Stimulated activated CD4-positive, alpha-beta T cell treated with anti-CD3 and anti-CD28 coated beads, Interleukin-15, amount 100 ng/mL, for 48 hours (primary cell): ENCODE measurements around the gene RTP5.
A peak's percentile ranks its signal among the peaks of the same experiment; 100 is the strongest.

Experiments
- DNase-seq, 2 donors: peaks; one replicate each; pipeline ENCODE4 v3.0.0-alpha.2; 2020; ENCODE audit warnings: low read depth in 2 of 2

RTP5 gene

GRCh38 chr2:241843321-241844065, 26.0 kb upstream of the RTP5 start:
- no peak for DNase-seq

GRCh38 chr2:241844066-241844728, 25.3 kb upstream of the RTP5 start:
- peak; percentile 78 to 84 for DNase-seq

DNA sequence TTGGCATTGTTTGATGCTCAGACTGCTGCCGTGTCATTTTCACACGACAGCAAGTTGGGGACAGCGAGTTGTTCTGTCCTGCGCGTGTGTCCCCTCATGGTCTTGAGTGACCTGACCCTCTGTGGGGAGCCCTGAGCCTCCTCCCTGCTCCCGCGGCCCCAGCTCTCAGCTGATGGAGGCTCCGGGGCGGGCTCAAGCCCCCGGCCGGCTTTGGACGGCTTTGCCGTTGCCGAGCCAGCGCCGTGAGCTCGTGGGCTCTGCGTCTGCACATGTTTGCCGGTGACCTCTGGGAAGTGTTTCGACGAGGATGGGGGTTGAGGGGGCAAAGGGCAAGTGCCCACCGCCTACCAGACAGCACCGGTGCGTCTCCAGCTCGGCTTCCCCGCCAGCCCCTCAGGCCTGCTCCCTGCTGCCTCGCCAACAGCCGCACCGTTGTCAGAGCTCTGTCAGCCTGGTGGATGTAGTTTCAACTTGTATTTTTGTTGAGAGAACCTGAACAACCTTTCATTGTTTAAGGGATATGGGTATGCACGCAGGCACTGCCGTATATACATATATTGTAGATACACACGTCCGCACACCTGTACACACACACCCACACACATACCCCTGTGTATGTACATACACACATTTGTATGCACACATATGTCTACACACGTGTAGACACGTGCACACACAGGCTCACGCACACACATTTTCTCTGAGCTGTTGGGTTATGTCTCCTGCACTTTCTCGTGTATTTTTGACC, 24.5 kb upstream of the RTP5 start:
- no peak for DNase-seq

DNA sequence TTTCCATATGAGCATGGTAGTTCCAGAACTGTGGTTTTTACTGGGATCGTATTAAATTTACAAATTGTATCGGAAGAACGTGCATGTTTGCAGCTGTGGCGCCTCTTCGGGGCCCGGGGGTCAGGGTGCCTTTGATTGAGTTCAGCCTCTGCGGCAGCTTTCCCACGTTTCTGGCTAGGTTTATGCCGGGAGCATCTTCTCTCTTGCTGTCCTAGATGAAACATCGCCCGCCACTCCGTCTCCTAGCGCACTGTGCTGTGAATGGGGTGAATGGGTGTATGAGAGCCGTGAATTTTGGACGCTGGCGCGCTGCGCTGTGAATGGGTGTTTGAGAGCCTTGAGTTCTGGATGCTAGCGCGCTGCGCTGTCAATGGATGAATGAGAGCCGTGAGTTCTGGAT, 23.1 kb upstream of the RTP5 start:
- no peak for DNase-seq

GRCh38 chr2:241848761-241849615, 20.5 kb upstream of the RTP5 start:
- DNase-seq, result no peak

- DNase-seq, result no peak
Measured at GRCh38 chr2:241849616-241850543, 19.6 kb upstream of the RTP5 start.

- DNase-seq, result no peak
Measured at GRCh38 chr2:241850544-241851324, 18.8 kb upstream of the RTP5 start.

DNA sequence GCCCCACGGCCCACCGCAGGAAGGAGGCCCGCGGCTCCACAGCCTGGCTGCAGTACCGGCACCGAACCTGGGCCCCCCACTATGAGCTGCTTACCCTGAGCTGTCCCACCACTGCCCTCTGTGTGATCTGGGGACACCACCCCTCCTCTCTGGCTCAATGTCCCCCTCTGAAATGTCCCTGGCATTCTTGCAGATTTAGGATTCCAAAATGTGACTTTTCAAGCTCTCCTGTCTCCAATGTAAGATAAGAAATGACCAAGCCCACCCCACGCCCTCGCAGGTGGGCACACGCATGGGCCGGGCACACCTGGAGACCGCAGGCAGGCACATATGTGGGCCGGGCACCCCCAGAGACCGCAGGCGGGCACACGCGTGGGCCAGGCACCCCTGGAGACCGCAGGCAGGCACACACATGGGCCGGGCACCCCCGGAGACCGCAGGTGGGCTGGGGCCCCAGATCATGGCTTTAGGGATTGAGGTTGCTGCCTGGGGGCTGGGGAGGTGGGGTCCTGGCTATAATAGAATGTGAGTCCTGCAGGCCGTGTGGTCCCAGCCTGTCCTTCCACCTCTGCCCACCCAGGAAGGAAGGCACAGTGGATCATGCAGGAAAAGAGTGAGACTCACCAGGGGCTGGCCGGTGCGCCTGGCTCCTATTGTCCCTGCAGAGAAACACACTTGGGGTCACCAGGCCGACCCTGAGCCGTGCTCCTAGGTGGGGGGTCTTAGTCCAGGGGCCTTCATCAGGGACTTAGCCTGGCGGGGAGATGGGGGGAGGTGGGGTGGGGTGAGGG, 18.0 kb upstream of the RTP5 start:
- DNase-seq, result no peak

DNA sequence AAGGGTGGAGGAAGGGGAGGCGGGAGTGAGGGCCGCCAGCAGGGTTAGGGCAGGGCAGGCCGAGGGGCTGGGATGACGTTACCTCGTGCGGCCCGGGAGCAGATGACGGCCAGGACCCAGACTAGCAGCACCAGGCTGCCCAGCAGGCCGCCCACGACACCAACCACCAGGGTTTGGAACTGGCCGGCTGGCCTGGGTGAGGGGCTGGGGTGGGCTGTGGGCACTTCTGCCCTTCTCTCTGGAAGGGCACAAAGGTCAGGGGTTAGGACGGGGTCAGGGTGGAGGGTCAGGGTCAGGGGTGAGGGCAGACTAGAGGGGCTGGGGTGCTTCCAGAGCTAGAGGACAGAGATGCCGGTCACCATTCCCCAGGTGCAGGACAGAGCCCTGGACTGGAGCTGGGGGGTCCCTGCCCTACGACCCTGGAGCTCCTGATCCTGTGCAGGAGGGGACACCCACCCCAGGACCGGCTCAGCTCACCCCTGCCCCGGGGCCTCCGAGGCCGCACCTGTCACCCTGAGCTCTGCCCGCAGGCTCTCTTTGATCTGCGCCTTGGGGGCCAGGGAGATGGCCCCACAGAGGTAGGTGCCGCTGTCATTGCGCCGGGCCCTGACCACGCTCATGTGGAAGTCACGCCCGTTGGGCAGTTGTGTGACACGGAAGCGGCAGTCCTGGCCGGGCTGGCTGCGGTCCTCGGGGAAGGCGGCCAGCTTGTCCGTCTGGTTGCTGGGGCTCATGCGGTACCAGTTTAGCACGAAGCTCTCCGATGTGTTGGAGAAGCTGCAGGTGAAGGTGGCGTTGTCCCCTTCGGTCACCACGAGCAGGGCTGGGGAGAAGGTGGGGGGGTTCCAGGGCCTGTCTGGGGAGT, 17.2 kb upstream of the RTP5 start:
- DNase-seq, result no peak

DNA sequence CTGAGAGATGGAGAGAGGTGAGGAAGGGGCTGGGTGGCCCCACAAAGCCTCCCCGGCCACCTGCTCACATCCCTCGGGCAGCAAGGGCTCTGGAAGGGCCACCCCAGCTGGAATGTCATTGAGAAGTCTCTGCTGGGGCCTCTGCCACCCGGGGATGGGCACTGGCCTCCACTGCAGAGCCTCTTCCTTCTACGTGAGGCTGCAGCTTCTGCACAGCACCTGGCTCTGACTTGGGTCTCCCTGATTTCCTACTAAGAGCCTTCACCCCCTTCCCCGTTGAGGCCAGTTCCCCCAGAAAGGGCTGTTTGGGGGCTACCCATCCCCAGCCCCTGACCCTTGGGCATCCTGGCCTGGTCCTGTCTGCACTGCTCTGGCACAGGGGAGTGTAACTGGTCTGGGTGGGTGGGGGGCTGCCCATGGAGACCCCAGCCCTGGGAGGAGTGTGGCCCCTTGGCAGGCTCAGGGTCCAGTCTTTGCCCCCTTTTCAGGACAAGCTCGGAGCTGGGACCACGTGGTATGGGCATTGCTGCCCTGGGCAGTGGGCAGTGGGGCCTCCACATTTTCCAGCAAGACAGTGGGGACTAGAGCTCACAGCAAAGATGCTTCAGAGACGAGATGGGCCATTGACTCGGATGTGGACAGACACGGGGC, 16.4 kb upstream of the RTP5 start:
- no peak for DNase-seq

GRCh38 chr2:241853651-241854341, 15.7 kb upstream of the RTP5 start:
- no peak for DNase-seq

GRCh38 chr2:241854342-241855244, 14.9 kb upstream of the RTP5 start:
- no peak for DNase-seq

DNA sequence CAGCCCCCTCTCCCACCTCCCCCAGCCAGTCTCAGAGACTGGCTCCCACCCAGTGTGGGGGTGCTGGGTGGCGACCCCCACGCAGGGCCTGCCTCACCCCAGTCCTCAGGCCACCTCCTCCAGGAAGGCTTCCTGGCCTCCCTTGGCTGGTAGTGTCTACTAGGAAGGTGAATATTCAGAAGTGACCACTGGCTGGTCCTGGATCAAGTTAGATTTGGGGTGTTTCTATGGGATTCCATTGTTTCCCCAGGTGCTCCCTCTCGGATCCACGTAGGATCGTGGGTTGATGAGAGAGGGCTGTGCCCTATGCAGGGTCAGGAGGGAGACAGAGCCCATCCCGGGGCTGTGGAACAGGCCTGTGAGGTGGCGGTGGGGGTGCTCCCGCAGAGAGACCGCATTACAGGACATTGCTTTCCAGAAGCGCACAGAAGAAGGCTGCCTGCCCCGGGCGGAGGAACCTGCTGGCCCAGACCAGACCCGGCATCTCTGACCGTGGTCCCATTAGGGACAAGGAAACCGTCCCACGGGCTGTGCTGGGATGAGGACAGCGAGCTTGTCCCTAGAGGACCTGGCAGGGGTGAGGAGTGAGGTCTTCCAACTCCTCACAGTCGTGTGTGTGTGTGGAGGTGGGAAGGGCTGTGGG, 14.2 kb upstream of the RTP5 start:
- DNase-seq, result no peak

GRCh38 chr2:241855888-241856422, 13.6 kb upstream of the RTP5 start:
- DNase-seq, result no peak

- DNase-seq, result no peak
Measured at GRCh38 chr2:241857041-241857541, 12.4 kb upstream of the RTP5 start.
